A673 (cell line): ENCODE data around the gene FKTN. TPM values are rescaled to one million over a fixed set of nuclear protein-coding genes. Genes with fewer than 3 reads are reported as not detected.

Source experiments
- BruUV-seq: library from RNA; stranded (reverse); fragments of 400-500 nt; replicated peaks from 2 replicates; lab custom pipeline; 2021; lab: Mats Ljungman, UMichigan
- CTCF ChIA-PET: fragments of 300-600 bp; sonication (Branson Sonifier 250); formaldehyde crosslinking; loops from one replicate; lab custom pipeline; 2022; ENCODE audit warnings: antibody characterized with exemption; lab: Charles Lee
- POLR2A ChIA-PET: fragments of 300-600 bp; sonication (Branson Sonifier 250); formaldehyde crosslinking; loops from one replicate; lab custom pipeline; 2022; ENCODE audit warnings: antibody characterized with exemption; ENCODE audit not compliant: low non-redundant PET; lab: Charles Lee
- DNase-seq: peaks from one replicate; pipeline ENCODE4 v3.0.0-alpha.2; 2015; ENCODE audit warnings: low spot score
- H3K27ac ChIP-seq: fragments of 200-600 bp; sonication (generic); 2 replicates; pipeline ENCODE4 v1.5.1; 2016; ENCODE audit warnings: mixed run types, low read depth, mild to moderate bottlenecking, mixed read lengths, antibody characterized with exemption, low read length; ENCODE audit not compliant: poor library complexity, severe bottlenecking
- H3K27me3 ChIP-seq: fragments of 200-600 bp; sonication (generic); replicated peaks from 2 replicates; pipeline ENCODE4 v1.6.1; 2017; ENCODE audit warnings: mixed run types, low read depth, mild to moderate bottlenecking, mixed read lengths, antibody characterized with exemption, low read length; ENCODE audit not compliant: insufficient read depth, poor library complexity
- H3K36me3 ChIP-seq: fragments of 200-600 bp; sonication (generic); 2 replicates; pipeline ENCODE4 v1.6.1; 2016; ENCODE audit warnings: mixed run types, mild to moderate bottlenecking, mixed read lengths, antibody characterized with exemption, low read length; ENCODE audit not compliant: insufficient read depth, poor library complexity, severe bottlenecking
- H3K4me1 ChIP-seq: fragments of 200-600 bp; sonication (generic); 2 replicates; pipeline ENCODE4 v1.6.1; 2017; ENCODE audit warnings: mixed run types, mild to moderate bottlenecking, mixed read lengths, antibody characterized with exemption, low read length; ENCODE audit not compliant: insufficient read depth, poor library complexity, severe bottlenecking
- H3K4me3 ChIP-seq: fragments of 200-600 bp; sonication (generic); 2 replicates; pipeline ENCODE4 v1.5.1; 2016; ENCODE audit warnings: low read depth, mixed run types, mild to moderate bottlenecking, mixed read lengths, low read length; ENCODE audit not compliant: poor library complexity, severe bottlenecking
- H3K9me3 ChIP-seq: fragments of 200-600 bp; sonication (generic); 2 replicates; pipeline ENCODE4 v1.6.1; 2016; ENCODE audit warnings: mixed run types, low read depth, mild to moderate bottlenecking, mixed read lengths, antibody characterized with exemption, low read length; ENCODE audit not compliant: poor library complexity, severe bottlenecking
- CTCF ChIP-seq: fragments of 300-800, 200-600 bp; sonication (generic); conservative IDR thresholded peaks from 2 replicates; pipeline ENCODE4 v1.5.1; 2017; ENCODE audit warnings: low read depth, mild to moderate bottlenecking, antibody characterized with exemption, low read length, moderate library complexity, mixed read lengths
- EZH2 ChIP-seq: fragments of 200-600 bp; sonication (generic); IDR thresholded peaks from 2 replicates; pipeline ENCODE4 v1.6.1; 2017; ENCODE audit warnings: borderline replicate concordance, low read depth, mild to moderate bottlenecking, mixed read lengths, antibody characterized with exemption, low read length; ENCODE audit not compliant: poor library complexity, severe bottlenecking
- intact Hi-C: fragments of 100-400 bp; cut with micrococcal nuclease; formaldehyde crosslinking; loops from one replicate; pipeline ENCODE4 v1.10.0; 2022; ENCODE audit not compliant: unreplicated experiment
- total RNA-seq: library from RNA; stranded (reverse); gene quantifications from 2 replicates; pipeline ENCODE4 v1.2.3, GENCODE V29; 2021

FKTN gene
- total RNA-seq, 1 experiment from 2014 or later, result 15.4 TPM

GRCh38 chr9:105661011-105661410, 103.1 kb downstream of the FKTN start:
- H3K4me1 ChIP-seq, result no peaks in the 10 kb centered on the region
- H3K27ac ChIP-seq, result no peak overlapping the region
- no peak for DNase-seq
- no peak overlapping the region for H3K4me3 ChIP-seq
- no peaks in the 10 kb centered on the region for H3K9me3 ChIP-seq
- H3K36me3 ChIP-seq, result no peaks in the 10 kb centered on the region
- POLR2A ChIA-PET, result no interaction called here
- intact Hi-C loops, result no loop called here
- peaks cover 17% of the 10 kb centered on the region for H3K27me3 ChIP-seq
- TF ChIP-seq CTCF (no peak), EZH2 (no peak)
- CTCF ChIA-PET, result no interaction called here
- BruUV-seq, result no TSS peak

GRCh38 chr9:105662184-105663104, 104.5 kb downstream of the FKTN start, which contains the start of gene TAL2:
TSS of gene TAL2 (plus strand) at chr9:105662457. CDS start at chr9:105662497, 40 bp downstream.
- BruUV-seq, result no TSS peak
- ChIA-PET CTCF (no interaction called here), POLR2A (no interaction called here)
- Histone ChIP-seq H3K4me3 (no peak within 1 kb of the TSS), H3K9me3 (no peaks in the 10 kb centered on the region), H3K27me3 (peaks cover 3% of the 10 kb centered on the region), H3K36me3 (no peaks in the 10 kb centered on the region), H3K4me1 (no peaks in the 10 kb centered on the region), H3K27ac (no peak within 1 kb of the TSS)
- no peak for TF ChIP-seq EZH2
- no peak for TF ChIP-seq CTCF
- intact Hi-C loops, result no loop called here
- DNase-seq, result no peak

- ChIA-PET POLR2A (no interaction called here), CTCF (no interaction called here)
- Histone ChIP-seq H3K4me3 (no peak overlapping the region), H3K9me3 (no peaks in the 10 kb centered on the region), H3K27ac (no peak overlapping the region), H3K27me3 (peaks cover 4% of the 10 kb centered on the region), H3K36me3 (no peaks in the 10 kb centered on the region), H3K4me1 (no peaks in the 10 kb centered on the region)
- no TSS peak for BruUV-seq
- no peak for DNase-seq
- intact Hi-C loops, result no loop called here
- TF ChIP-seq CTCF, result no peak
- no peak for TF ChIP-seq EZH2
Observed at GRCh38 chr9:105663914-105664313, 106.0 kb downstream of the FKTN start.
